HUES6 (cell line): Measurements from ENCODE around the gene EOLA1.
"Not testable (repeated sequence)": the region's sequence is repeated elsewhere in the genome, so short reads cannot be mapped to it uniquely, and the experiment has no call there.

Source experiments
- H3K27ac ChIP-seq: 2 replicates; pipeline ENCODE4 v1.7.0; 2013; ENCODE audit warnings: low read depth, mild to moderate bottlenecking, low read length, inconsistent platforms
- H3K27me3 ChIP-seq: 2 replicates; pipeline ENCODE4 v1.6.1; 2013; ENCODE audit warnings: low read length; ENCODE audit not compliant: control insufficient read depth, insufficient read depth
- H3K36me3 ChIP-seq: 2 replicates; pipeline ENCODE4 v1.6.1; 2013; ENCODE audit warnings: low read length; ENCODE audit not compliant: control insufficient read depth, insufficient read depth
- H3K4me1 ChIP-seq: 2 replicates; pipeline ENCODE4 v1.6.1; 2013; ENCODE audit warnings: low read length; ENCODE audit not compliant: control insufficient read depth, insufficient read depth
- H3K4me3 ChIP-seq: 2 replicates; pipeline ENCODE4 v1.5.1; 2013; ENCODE audit warnings: low read depth, low read length
- H3K9ac ChIP-seq: one replicate; pipeline ENCODE4 v1.6.1; 2013; ENCODE audit warnings: mild to moderate bottlenecking, low read length
- H3K9me3 ChIP-seq: 2 replicates; pipeline ENCODE4 v1.6.1; 2013; ENCODE audit warnings: low read depth, low read length; ENCODE audit not compliant: control insufficient read depth, insufficient read depth

EOLA1 gene

GRCh38 chrX:149570668-149571067 is 29.9 kb downstream of the EOLA1 start:
- H3K9me3 ChIP-seq: no peaks in the 10 kb centered on the region
- H3K9ac ChIP-seq: no peak overlapping the region
- H3K27ac ChIP-seq: no peak overlapping the region
- no peaks in the 10 kb centered on the region for H3K36me3 ChIP-seq
- no peak overlapping the region for H3K4me3 ChIP-seq
- peaks cover 8% of the 10 kb centered on the region; the same call in 1 of the 2 replicates for H3K4me1 ChIP-seq
- H3K27me3 ChIP-seq: no peaks in the 10 kb centered on the region

GRCh38 chrX:149571770-149572169 is 31.0 kb downstream of the EOLA1 start:
- Histone ChIP-seq H3K36me3 (no peaks in the 10 kb centered on the region), H3K27ac (no peak overlapping the region), H3K4me1 (peaks cover 8% of the 10 kb centered on the region; the same call in 1 of the 2 replicates), H3K9ac (no peak overlapping the region), H3K9me3 (no peaks in the 10 kb centered on the region), H3K27me3 (no peaks in the 10 kb centered on the region), H3K4me3 (no peak overlapping the region)

GRCh38 chrX:149572743-149573142 is 31.9 kb downstream of the EOLA1 start:
- Histone ChIP-seq H3K9me3 (no peaks in the 10 kb centered on the region), H3K27ac (no peak overlapping the region)

DNA sequence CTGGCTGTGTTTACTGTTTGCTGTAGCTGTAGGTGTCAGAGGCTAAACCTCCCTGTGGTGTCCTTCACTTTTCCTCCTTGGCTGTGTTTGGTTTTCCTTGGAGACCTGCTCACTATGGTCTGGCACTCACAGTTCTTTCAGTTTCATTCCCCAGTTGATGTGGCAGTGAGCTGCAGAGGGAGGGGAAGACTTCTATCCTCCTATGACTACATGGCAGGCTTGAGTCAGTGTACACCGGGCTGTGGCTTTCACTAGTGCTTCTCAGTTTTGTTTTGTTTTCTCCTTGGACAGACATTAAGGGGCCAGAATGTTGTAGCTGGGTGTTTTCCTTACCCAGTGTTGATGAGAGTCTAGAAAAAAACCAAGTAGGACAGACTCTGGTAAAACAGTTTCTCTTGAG is 32.6 kb downstream of the EOLA1 start:
- H3K27me3 ChIP-seq, H3K9me3 ChIP-seq, H3K27ac ChIP-seq, H3K4me1 ChIP-seq, H3K4me3 ChIP-seq, H3K36me3 ChIP-seq, H3K9ac ChIP-seq: not testable (repeated sequence)

More at GRCh38 chrX:149572743-149573142, 31.9 kb downstream of the EOLA1 start:
- H3K27me3 ChIP-seq: no peaks in the 10 kb centered on the region
- peaks cover 8% of the 10 kb centered on the region; the same call in 1 of the 2 replicates for H3K4me1 ChIP-seq
- no peaks in the 10 kb centered on the region for H3K36me3 ChIP-seq
- H3K4me3 ChIP-seq: no peak overlapping the region
- no peak overlapping the region for H3K9ac ChIP-seq

GRCh38 chrX:149585631-149586030 is 44.8 kb downstream of the EOLA1 start:
- not testable (repeated sequence) for H3K9ac ChIP-seq, H3K36me3 ChIP-seq, H3K27me3 ChIP-seq, H3K4me3 ChIP-seq, H3K27ac ChIP-seq, H3K4me1 ChIP-seq, H3K9me3 ChIP-seq

- H3K27me3 ChIP-seq, H3K27ac ChIP-seq, H3K4me3 ChIP-seq, H3K36me3 ChIP-seq, H3K4me1 ChIP-seq, H3K9me3 ChIP-seq, H3K9ac ChIP-seq: not testable (repeated sequence)
Measured at GRCh38 chrX:149587359-149587758, 46.5 kb downstream of the EOLA1 start, which contains the start of gene MAGEA9B. TSS of gene MAGEA9B (minus strand) at chrX:149587459. CDS start at chrX:149583179, 4,280 bp downstream.

- not testable (repeated sequence) for H3K4me3 ChIP-seq, H3K4me1 ChIP-seq, H3K9me3 ChIP-seq, H3K36me3 ChIP-seq, H3K27me3 ChIP-seq, H3K27ac ChIP-seq, H3K9ac ChIP-seq
Measured at GRCh38 chrX:149590993-149591392, 50.2 kb downstream of the EOLA1 start.

DNA sequence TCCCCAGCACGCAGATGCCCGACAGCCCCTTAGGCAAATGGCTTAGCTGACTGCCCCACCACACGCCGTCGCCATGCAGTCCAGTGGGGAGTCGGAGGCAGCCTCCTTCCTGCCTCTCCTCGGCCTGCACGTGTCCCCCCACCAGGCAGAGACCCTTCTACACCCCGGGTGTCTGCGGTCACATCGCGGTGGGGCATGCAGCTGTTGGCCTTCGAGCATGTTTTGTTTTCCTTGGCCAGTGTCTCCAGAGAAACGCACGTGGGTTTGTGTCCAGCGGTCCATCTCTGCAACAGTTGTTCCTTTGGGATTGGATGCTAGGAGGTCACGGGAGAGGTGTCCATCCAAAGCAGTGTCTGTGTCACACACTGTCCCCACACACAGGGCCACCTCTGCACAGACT is 54.4 kb downstream of the EOLA1 start, which contains the start of gene HSFX2:
Gene HSFX2 (minus strand): TSS at position 101 of the 400 bp plus-strand sequence. CDS start 614 bp downstream, outside the sequence.
- H3K36me3 ChIP-seq, H3K4me3 ChIP-seq, H3K27ac ChIP-seq, H3K9me3 ChIP-seq, H3K4me1 ChIP-seq, H3K27me3 ChIP-seq, H3K9ac ChIP-seq: not testable (repeated sequence)

- H3K9me3 ChIP-seq, H3K9ac ChIP-seq, H3K27ac ChIP-seq, H3K4me3 ChIP-seq, H3K36me3 ChIP-seq, H3K4me1 ChIP-seq, H3K27me3 ChIP-seq: not testable (repeated sequence)
Measured at GRCh38 chrX:149595943-149596342, 55.1 kb downstream of the EOLA1 start.
